Memory B cell (primary cell): Measurements from ENCODE around the gene LAIR1.
"Not testable (repeated sequence)": the region's sequence is repeated elsewhere in the genome, so short reads cannot be mapped to it uniquely, and the experiment has no call there.

Source experiments
- ATAC-seq: fragments of 150-1000 bp; cut with Tn5 transposase; 2 replicates; pipeline ENCODE4 v1.10.0; 2021; ENCODE audit warnings: low read depth, mild to moderate bottlenecking, moderate library complexity
- DNase-seq, 2 donors: peaks; one replicate each; pipeline ENCODE4 v3.0.0; 2022; ENCODE audit warnings: low spot score in 2 of 2
- H3K27ac Mint-ChIP-seq: one replicate; pipeline ENCODE4 v1.8.0; 2022; ENCODE audit warnings: mild to moderate bottlenecking, moderate library complexity, mixed read lengths
- H3K27me3 Mint-ChIP-seq: one replicate; pipeline ENCODE4 v1.8.0; 2022; ENCODE audit warnings: mixed read lengths
- H3K36me3 Mint-ChIP-seq: one replicate; pipeline ENCODE4 v1.8.0; 2022; ENCODE audit warnings: mild to moderate bottlenecking, mixed read lengths
- H3K4me1 Mint-ChIP-seq: one replicate; pipeline ENCODE4 v1.8.0; 2022; ENCODE audit warnings: mixed read lengths
- H3K4me3 Mint-ChIP-seq: one replicate; pipeline ENCODE4 v1.8.0; 2022; ENCODE audit warnings: mild to moderate bottlenecking, moderate library complexity, mixed read lengths
- H3K9me3 Mint-ChIP-seq: one replicate; pipeline ENCODE4 v1.8.0; 2022; ENCODE audit warnings: mixed read lengths

Gene LAIR1

GRCh38 chr19:54369688-54370433, 5.1 kb upstream of the LAIR1 start:
- DNase-seq, H3K36me3 Mint-ChIP-seq, H3K27me3 Mint-ChIP-seq, H3K9me3 Mint-ChIP-seq: not testable (repeated sequence)
- Mint-ChIP-seq H3K4me3 (peak overlapping the region; percentile 87), H3K27ac (peak overlapping the region; percentile 72), H3K4me1 (peaks cover 27% of the 10 kb centered on the region)
- peak; percentile 12 for ATAC-seq

- Mint-ChIP-seq H3K27ac (peak overlapping the region; percentile 72), H3K4me3 (peak overlapping the region; percentile 87), H3K4me1 (peaks cover 31% of the 10 kb centered on the region), H3K9me3 (peaks cover 2% of the 10 kb centered on the region), H3K27me3 (peaks cover 9% of the 10 kb centered on the region), H3K36me3 (no peaks in the 10 kb centered on the region)
- ATAC-seq (no peak), DNase-seq (no peak)
Observed at GRCh38 chr19:54369082-54369687, 4.5 kb upstream of the LAIR1 start.

- Mint-ChIP-seq H3K36me3 (peaks cover 5% of the 10 kb centered on the region), H3K9me3 (peaks cover 2% of the 10 kb centered on the region), H3K4me1 (peaks cover 28% of the 10 kb centered on the region), H3K27me3 (peaks cover 11% of the 10 kb centered on the region), H3K27ac (no peak overlapping the region), H3K4me3 (no peak overlapping the region)
- DNase-seq (no peak), ATAC-seq (no peak)
Observed at GRCh38 chr19:54366811-54367210, 2.1 kb upstream of the LAIR1 start.

- not testable (repeated sequence) for H3K9me3 Mint-ChIP-seq, H3K36me3 Mint-ChIP-seq, H3K27ac Mint-ChIP-seq, DNase-seq, H3K27me3 Mint-ChIP-seq, ATAC-seq
- H3K4me3 Mint-ChIP-seq = peak overlapping the region; percentile 17
- H3K4me1 Mint-ChIP-seq = peaks cover 33% of the 10 kb centered on the region
Observed at GRCh38 chr19:54365798-54366197, 1.1 kb upstream of the LAIR1 start.

- H3K27me3 Mint-ChIP-seq, H3K9me3 Mint-ChIP-seq, H3K36me3 Mint-ChIP-seq, DNase-seq: not testable (repeated sequence)
- H3K4me3 Mint-ChIP-seq = peak overlapping the region; percentile 80
- H3K4me1 Mint-ChIP-seq = peaks cover 23% of the 10 kb centered on the region
- ATAC-seq = peak; percentile 72
- H3K27ac Mint-ChIP-seq = peak overlapping the region; percentile 84
Observed at GRCh38 chr19:54361680-54362422, 2.9 kb downstream of the LAIR1 start.

- H3K9me3 Mint-ChIP-seq, H3K4me3 Mint-ChIP-seq, H3K27me3 Mint-ChIP-seq, H3K27ac Mint-ChIP-seq, H3K36me3 Mint-ChIP-seq: not testable (repeated sequence)
- DNase-seq = peak; percentile 66 to 78
- peak; percentile 81 for ATAC-seq
- peaks cover 17% of the 10 kb centered on the region for H3K4me1 Mint-ChIP-seq
Observed at GRCh38 chr19:54359149-54359820, 5.4 kb downstream of the LAIR1 start.

- Mint-ChIP-seq H3K27ac (no peak overlapping the region), H3K4me3 (no peak overlapping the region), H3K36me3 (peaks cover 4% of the 10 kb centered on the region), H3K4me1 (peaks cover 23% of the 10 kb centered on the region), H3K27me3 (peaks cover 2% of the 10 kb centered on the region), H3K9me3 (no peaks in the 10 kb centered on the region)
- ATAC-seq (no peak), DNase-seq (no peak)
Observed at GRCh38 chr19:54357381-54357780, 7.3 kb downstream of the LAIR1 start.

GRCh38 chr19:54356444-54357056, 8.2 kb downstream of the LAIR1 start:
- DNase-seq = no peak
- Mint-ChIP-seq H3K36me3 (peaks cover 4% of the 10 kb centered on the region), H3K27me3 (no peaks in the 10 kb centered on the region), H3K4me1 (peaks cover 26% of the 10 kb centered on the region), H3K27ac (no peak overlapping the region), H3K9me3 (no peaks in the 10 kb centered on the region), H3K4me3 (no peak overlapping the region)
- ATAC-seq = no peak

GRCh38 chr19:54355675-54356074, 9.1 kb downstream of the LAIR1 start:
- H3K4me3 Mint-ChIP-seq = no peak overlapping the region
- no peak overlapping the region for H3K27ac Mint-ChIP-seq
- H3K9me3 Mint-ChIP-seq = no peaks in the 10 kb centered on the region
- no peak for ATAC-seq
- no peaks in the 10 kb centered on the region for H3K27me3 Mint-ChIP-seq
- peaks cover 4% of the 10 kb centered on the region for H3K36me3 Mint-ChIP-seq
- DNase-seq = no peak
- H3K4me1 Mint-ChIP-seq = peaks cover 22% of the 10 kb centered on the region

GRCh38 chr19:54354761-54355160, 10.0 kb downstream of the LAIR1 start:
- Mint-ChIP-seq H3K4me3 (no peak overlapping the region), H3K27me3 (no peaks in the 10 kb centered on the region), H3K9me3 (no peaks in the 10 kb centered on the region), H3K36me3 (peaks cover 4% of the 10 kb centered on the region), H3K27ac (no peak overlapping the region), H3K4me1 (peaks cover 22% of the 10 kb centered on the region)
- no peak for DNase-seq
- ATAC-seq = no peak

- ATAC-seq = peak; percentile 39
- Mint-ChIP-seq H3K4me3 (peak overlapping the region; percentile 53), H3K27ac (peak overlapping the region; percentile 84), H3K27me3 (peaks cover 6% of the 10 kb centered on the region), H3K9me3 (no peaks in the 10 kb centered on the region), H3K4me1 (peaks cover 28% of the 10 kb centered on the region), H3K36me3 (peaks cover 6% of the 10 kb centered on the region)
- no peak for DNase-seq
Observed at GRCh38 chr19:54352546-54352945, 12.2 kb downstream of the LAIR1 start.

- peaks cover 31% of the 10 kb centered on the region for H3K4me1 Mint-ChIP-seq
- H3K27me3 Mint-ChIP-seq = peaks cover 6% of the 10 kb centered on the region
- ATAC-seq = peak; percentile 84
- H3K9me3 Mint-ChIP-seq = no peaks in the 10 kb centered on the region
- DNase-seq = no peak
- peak overlapping the region; percentile 53 for H3K4me3 Mint-ChIP-seq
- peaks cover 6% of the 10 kb centered on the region for H3K36me3 Mint-ChIP-seq
- peak overlapping the region; percentile 84 for H3K27ac Mint-ChIP-seq
Observed at GRCh38 chr19:54352041-54352440, 12.7 kb downstream of the LAIR1 start.

- Mint-ChIP-seq H3K4me1 (peaks cover 36% of the 10 kb centered on the region), H3K36me3 (peaks cover 6% of the 10 kb centered on the region), H3K27me3 (peaks cover 6% of the 10 kb centered on the region), H3K27ac (peak overlapping the region; percentile 84), H3K9me3 (no peaks in the 10 kb centered on the region), H3K4me3 (peak overlapping the region; percentile 53)
- DNase-seq = no peak
- ATAC-seq = no peak
Observed at GRCh38 chr19:54351474-54351873, 13.3 kb downstream of the LAIR1 start.
